Measurements from ENCODE around the gene GNG13. TPM values are rescaled to one million over a fixed set of nuclear protein-coding genes. Genes with fewer than 3 reads are reported as not detected.

Gene GNG13
- total RNA-seq, 6 experiments from 2014 or later = not detected

DNA sequence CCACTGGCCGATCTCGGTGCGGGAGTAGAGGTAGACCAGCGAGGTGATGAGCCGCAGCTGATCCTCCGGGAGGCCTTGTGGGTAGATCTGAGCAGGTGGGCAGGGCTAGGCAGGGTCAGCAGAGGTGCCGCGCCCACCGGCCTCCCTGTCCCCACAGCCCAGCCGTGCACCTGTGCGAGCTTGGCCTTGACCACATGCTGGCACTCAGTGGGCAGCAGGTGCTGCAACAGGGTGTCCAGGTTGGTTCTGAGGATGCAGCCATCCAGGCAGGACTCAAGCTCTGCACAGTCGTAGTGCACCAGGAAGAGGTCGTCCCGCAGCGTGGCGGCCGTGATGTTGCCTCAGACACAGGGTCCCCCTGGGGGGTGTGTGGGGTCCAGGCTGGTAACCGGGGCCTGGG, 27.6 kb downstream of the GNG13 start:
- no peak for DNase-seq
- H3K9me3 ChIP-seq = no peaks in the 10 kb centered on the region
- no peak overlapping the region for H3K4me3 ChIP-seq
- H3K27ac ChIP-seq = no peak overlapping the region
- H3K4me1 ChIP-seq = no peaks in the 10 kb centered on the region
- no peaks in the 10 kb centered on the region for H3K27me3 ChIP-seq
- H3K36me3 ChIP-seq = no peaks in the 10 kb centered on the region
- no peak for ATAC-seq
- TF ChIP-seq CTCF (IDR thresholded peaks at IDR 0.05) (no peak), POLR2A (IDR thresholded peaks at IDR 0.05) (no peak)
- 83% methylated on average over 3 of the region's 18 CpGs for WGBS (ENCODE audit: insufficient coverage, low coverage, low lambda C conversion rate, missing lambda C conversion rate)
- intact Hi-C loops (cut with DNase I) = no loop called here

- ATAC-seq (no peak), DNase-seq (no peak)
- Histone ChIP-seq H3K4me3 (no peak overlapping the region), H3K9me3 (no peaks in the 10 kb centered on the region), H3K36me3 (no peaks in the 10 kb centered on the region), H3K27ac (no peak overlapping the region), H3K4me1 (no peaks in the 10 kb centered on the region), H3K27me3 (no peaks in the 10 kb centered on the region)
- TF ChIP-seq POLR2A (IDR thresholded peaks at IDR 0.05) (no peak), CTCF (IDR thresholded peaks at IDR 0.05) (no peak)
- WGBS (ENCODE audit: insufficient coverage, low coverage, low lambda C conversion rate, missing lambda C conversion rate) = 40% methylated on average over 1 of the region's 13 CpGs
- intact Hi-C loops (cut with DNase I) = no loop called here
Measured at GRCh38 chr16:770411-770810, 30.1 kb downstream of the GNG13 start.

DNA sequence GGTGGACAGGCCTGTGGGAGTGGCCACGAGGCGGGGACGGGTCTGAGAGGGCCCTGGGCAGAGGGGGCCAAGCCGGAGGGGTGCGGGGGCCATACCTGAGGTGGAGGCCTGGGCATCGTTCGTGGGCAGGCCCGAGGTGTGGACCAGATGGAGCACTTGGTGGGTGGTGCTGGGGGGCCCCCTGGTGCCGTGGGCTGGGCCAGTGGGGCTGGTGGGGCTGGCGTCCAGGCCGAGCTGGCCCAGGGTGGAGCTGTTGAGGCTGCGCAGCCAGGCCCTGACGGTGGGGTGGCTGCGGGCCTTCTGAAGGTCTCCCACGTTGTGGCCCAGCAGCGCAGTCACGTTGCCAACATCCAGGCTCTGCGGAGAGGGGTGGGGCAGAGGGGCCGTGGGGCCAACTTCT, 30.6 kb downstream of the GNG13 start:
- H3K9me3 ChIP-seq = no peaks in the 10 kb centered on the region
- H3K27me3 ChIP-seq = no peaks in the 10 kb centered on the region
- H3K36me3 ChIP-seq = no peaks in the 10 kb centered on the region
- ATAC-seq (no peak), DNase-seq (peak in 1 of 3 donors; percentile 13)
- H3K27ac ChIP-seq = no peak overlapping the region
- H3K4me1 ChIP-seq = no peaks in the 10 kb centered on the region
- no peak for TF ChIP-seq POLR2A (IDR thresholded peaks at IDR 0.05)
- no peak for TF ChIP-seq CTCF (IDR thresholded peaks at IDR 0.05)
- intact Hi-C loops (cut with DNase I) = no loop called here
- H3K4me3 ChIP-seq = no peak overlapping the region
- WGBS (ENCODE audit: insufficient coverage, low coverage, low lambda C conversion rate, missing lambda C conversion rate) = 60% methylated on average over 1 of the region's 19 CpGs

DNA sequence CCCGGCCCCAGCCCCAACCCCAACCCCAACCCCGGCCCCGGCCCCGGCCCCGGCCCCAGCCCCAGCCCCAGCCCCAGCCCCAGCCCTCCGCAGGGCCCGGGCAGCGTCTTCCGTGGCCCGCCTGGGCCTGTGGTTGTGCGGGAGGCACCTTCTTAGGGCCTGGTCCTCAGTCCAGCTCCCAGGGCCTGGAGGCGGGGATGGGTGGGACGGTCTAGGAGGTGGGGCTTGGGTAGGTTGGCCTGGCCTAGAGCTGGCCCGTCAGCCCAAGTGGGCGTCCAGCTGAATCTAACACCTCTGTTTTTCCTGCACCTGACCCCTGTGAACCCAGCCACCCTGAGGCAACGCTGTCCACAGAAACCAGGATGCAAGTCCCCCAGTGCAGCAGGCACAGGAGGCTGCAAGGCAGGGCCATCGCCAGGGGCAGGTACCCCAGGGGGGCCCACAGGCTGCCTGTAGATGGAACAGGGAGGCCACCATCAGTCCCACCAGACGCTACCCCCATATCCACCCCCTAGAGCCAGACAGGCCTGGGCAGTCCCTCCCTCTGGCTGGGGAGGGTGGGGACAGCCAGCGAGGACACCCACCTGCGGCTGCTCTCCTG, 31.2 kb downstream of the GNG13 start:
- WGBS (ENCODE audit: insufficient coverage, low coverage, low lambda C conversion rate, missing lambda C conversion rate) = 57% methylated on average over 5 of the region's 20 CpGs
- H3K27me3 ChIP-seq = no peaks in the 10 kb centered on the region
- TF ChIP-seq CTCF (IDR thresholded peaks at IDR 0.05) (no peak), POLR2A (IDR thresholded peaks at IDR 0.05) (no peak)
- no peak for DNase-seq
- H3K4me3 ChIP-seq = no peak overlapping the region
- intact Hi-C loops (cut with DNase I) = no loop called here
- no peaks in the 10 kb centered on the region for H3K36me3 ChIP-seq
- ATAC-seq = no peak
- H3K4me1 ChIP-seq = no peaks in the 10 kb centered on the region
- no peaks in the 10 kb centered on the region for H3K9me3 ChIP-seq
- no peak overlapping the region for H3K27ac ChIP-seq

DNA sequence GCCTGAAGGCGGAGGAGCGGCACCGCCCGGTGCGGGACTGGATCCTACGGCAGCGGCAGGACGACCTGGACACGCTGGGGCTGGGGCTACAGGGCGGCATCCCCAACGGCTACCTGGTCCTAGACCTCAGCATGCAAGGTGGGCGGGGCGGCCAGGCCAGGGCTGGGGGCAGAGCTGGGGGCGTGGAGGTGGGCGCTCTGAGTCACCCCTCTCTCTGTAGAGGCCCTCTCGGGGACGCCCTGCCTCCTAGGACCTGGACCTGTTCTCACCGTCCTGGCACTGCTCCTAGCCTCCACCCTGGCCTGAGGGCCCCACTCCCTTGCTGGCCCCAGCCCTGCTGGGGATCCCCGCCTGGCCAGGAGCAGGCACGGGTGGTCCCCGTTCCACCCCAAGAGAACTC, 32.1 kb downstream of the GNG13 start:
- Histone ChIP-seq H3K27ac (no peak overlapping the region), H3K9me3 (no peaks in the 10 kb centered on the region), H3K36me3 (no peaks in the 10 kb centered on the region), H3K4me3 (no peak overlapping the region), H3K4me1 (no peaks in the 10 kb centered on the region), H3K27me3 (no peaks in the 10 kb centered on the region)
- ATAC-seq = no peak
- intact Hi-C loops (cut with DNase I) = no loop called here
- TF ChIP-seq CTCF (IDR thresholded peaks at IDR 0.05) (no peak), POLR2A (IDR thresholded peaks at IDR 0.05) (no peak)
- DNase-seq = peak in 1 of 3 donors; percentile 50
- no CpG with 5 or more reads among the region's 21 CpGs for WGBS (ENCODE audit: insufficient coverage, low coverage, low lambda C conversion rate, missing lambda C conversion rate)

All from right lobe of liver (tissue), 6 donors.